ENCODE data around the gene CBLL1. TPM values are rescaled to one million over a fixed set of nuclear protein-coding genes. Genes with fewer than 3 reads are reported as not detected.

Gene CBLL1
- total RNA-seq, 1 experiment from 2014 or later, result 39.1 TPM

GRCh38 chr7:107708956-107709355 is 35.0 kb upstream of the CBLL1 start:
- Histone ChIP-seq H3K9me3 (no peaks in the 10 kb centered on the region), H3K4me3 (ENCODE audit: low read depth, low read length) (no peak overlapping the region), H3K4me1 (no peaks in the 10 kb centered on the region), H3K36me3 (ENCODE audit: control insufficient read depth, insufficient read depth, low read length) (no peaks in the 10 kb centered on the region), H3K27me3 (replicated peaks; ENCODE audit: control insufficient read depth, insufficient read depth, low read length) (no peaks in the 10 kb centered on the region; the same call in 1 of the 2 replicates)
- BruUV-seq (replicated peaks), result no TSS peak
- Mint-ChIP-seq H3K27me3 (ENCODE audit: insufficient read depth, unreplicated experiment) (peaks cover 4% of the 10 kb centered on the region), H3K4me3 (ENCODE audit: unreplicated experiment) (no peak overlapping the region), H3K4me1 (ENCODE audit: low read depth, unreplicated experiment) (peaks cover 7% of the 10 kb centered on the region), H3K36me3 (ENCODE audit: insufficient read depth, unreplicated experiment) (no peaks in the 10 kb centered on the region), H3K9me3 (ENCODE audit: unreplicated experiment) (no peaks in the 10 kb centered on the region), H3K27ac (ENCODE audit: unreplicated experiment) (no peak overlapping the region)
- ChIA-PET POLR2A (no interaction called here), CTCF (interaction anchor here (0.6 kb wide), 1 partner anchor 17 kb away, joined by 4 read pairs; no protein-coding TSS in a partner anchor)
- TF ChIP-seq CTCF (IDR thresholded peaks at IDR 0.05; ENCODE audit: insufficient read depth in 1 of 2, low read depth in 1 of 2, low read length in 1 of 2, severe bottlenecking in 1 of 2, unreplicated experiment in 1 of 2), result no peak
- intact Hi-C loops (cut with micrococcal nuclease; ENCODE audit: unreplicated experiment), result no loop called here
- DNase-seq, result no peak

- no peak overlapping the region for H3K4me3 ChIP-seq (ENCODE audit: low read depth, low read length)
- Mint-ChIP-seq H3K36me3 (ENCODE audit: insufficient read depth, unreplicated experiment) (no peaks in the 10 kb centered on the region), H3K4me3 (ENCODE audit: unreplicated experiment) (no peak overlapping the region), H3K27ac (ENCODE audit: unreplicated experiment) (no peak overlapping the region), H3K27me3 (ENCODE audit: insufficient read depth, unreplicated experiment) (peaks cover 4% of the 10 kb centered on the region), H3K9me3 (ENCODE audit: unreplicated experiment) (no peaks in the 10 kb centered on the region), H3K4me1 (ENCODE audit: low read depth, unreplicated experiment) (peaks cover 7% of the 10 kb centered on the region)
- H3K9me3 ChIP-seq, result no peaks in the 10 kb centered on the region
- H3K4me1 ChIP-seq, result no peaks in the 10 kb centered on the region
- H3K27me3 ChIP-seq (replicated peaks; ENCODE audit: control insufficient read depth, insufficient read depth, low read length), result no peaks in the 10 kb centered on the region; the same call in 1 of the 2 replicates
- POLR2A ChIA-PET, result no interaction called here
- no TSS peak for BruUV-seq (replicated peaks)
- no peak for TF ChIP-seq CTCF (IDR thresholded peaks at IDR 0.05; ENCODE audit: insufficient read depth in 1 of 2, low read depth in 1 of 2, low read length in 1 of 2, severe bottlenecking in 1 of 2, unreplicated experiment in 1 of 2)
- CTCF ChIA-PET, result no interaction called here
- H3K36me3 ChIP-seq (ENCODE audit: control insufficient read depth, insufficient read depth, low read length), result no peaks in the 10 kb centered on the region
- intact Hi-C loops (cut with micrococcal nuclease; ENCODE audit: unreplicated experiment), result no loop called here
- DNase-seq, result no peak
Observed at GRCh38 chr7:107711301-107711700, 32.6 kb upstream of the CBLL1 start.

GRCh38 chr7:107712025-107712424 is 31.9 kb upstream of the CBLL1 start:
- no TSS peak for BruUV-seq (replicated peaks)
- ChIA-PET POLR2A (no interaction called here), CTCF (no interaction called here)
- Histone ChIP-seq H3K27me3 (replicated peaks; ENCODE audit: control insufficient read depth, insufficient read depth, low read length) (no peaks in the 10 kb centered on the region; the same call in 1 of the 2 replicates), H3K9me3 (no peaks in the 10 kb centered on the region), H3K36me3 (ENCODE audit: control insufficient read depth, insufficient read depth, low read length) (no peaks in the 10 kb centered on the region), H3K4me3 (ENCODE audit: low read depth, low read length) (no peak overlapping the region), H3K4me1 (no peaks in the 10 kb centered on the region)
- DNase-seq, result no peak
- Mint-ChIP-seq H3K36me3 (ENCODE audit: insufficient read depth, unreplicated experiment) (no peaks in the 10 kb centered on the region), H3K9me3 (ENCODE audit: unreplicated experiment) (no peaks in the 10 kb centered on the region), H3K27ac (ENCODE audit: unreplicated experiment) (no peak overlapping the region), H3K4me3 (ENCODE audit: unreplicated experiment) (no peak overlapping the region), H3K27me3 (ENCODE audit: insufficient read depth, unreplicated experiment) (peaks cover 2% of the 10 kb centered on the region), H3K4me1 (ENCODE audit: low read depth, unreplicated experiment) (peaks cover 7% of the 10 kb centered on the region)
- intact Hi-C loops (cut with micrococcal nuclease; ENCODE audit: unreplicated experiment), result no loop called here
- no peak for TF ChIP-seq CTCF (IDR thresholded peaks at IDR 0.05; ENCODE audit: insufficient read depth in 1 of 2, low read depth in 1 of 2, low read length in 1 of 2, severe bottlenecking in 1 of 2, unreplicated experiment in 1 of 2)
